NCI-H2196 treated with DMSO at 0.1 percent for 48 hours (cell line): Measurements from ENCODE around the gene BCL6.

ENCODE experiments used
- DNase-seq: peaks from one replicate; lab custom pipeline; 2025; ENCODE audit not compliant: unreplicated experiment; lab: John Stamatoyannopoulos, UW

Gene BCL6

GRCh38 chr3:187745201-187746058 lies at the start of gene BCL6:
BCL6 (minus strand) TSS chr3:187745468; CDS start chr3:187733693, 11,775 bp downstream.
- peak; percentile 99 for DNase-seq

- no peak for DNase-seq
Measured at GRCh38 chr3:187794731-187795130, 49.5 kb upstream of the BCL6 start.

- no peak for DNase-seq
Measured at GRCh38 chr3:187793618-187794017, 48.4 kb upstream of the BCL6 start.

GRCh38 chr3:187792521-187792920 lies 47.3 kb upstream of the BCL6 start:
- no peak for DNase-seq

- DNase-seq = no peak
Measured at GRCh38 chr3:187789872-187790271, 44.6 kb upstream of the BCL6 start.

GRCh38 chr3:187788984-187789857 lies 44.0 kb upstream of the BCL6 start:
- DNase-seq = no peak

GRCh38 chr3:187783098-187783497 lies 37.8 kb upstream of the BCL6 start:
- DNase-seq = peak; percentile 24

GRCh38 chr3:187782006-187782405 lies 36.7 kb upstream of the BCL6 start:
- no peak for DNase-seq

- DNase-seq = no peak
Measured at GRCh38 chr3:187781001-187781400, 35.7 kb upstream of the BCL6 start.

GRCh38 chr3:187778726-187779125 lies 33.5 kb upstream of the BCL6 start:
- no peak for DNase-seq

GRCh38 chr3:187777331-187777941 lies 32.2 kb upstream of the BCL6 start:
- no peak for DNase-seq

GRCh38 chr3:187775549-187775948 lies 30.3 kb upstream of the BCL6 start:
- no peak for DNase-seq

- DNase-seq = no peak
Measured at GRCh38 chr3:187774185-187774789, 29.0 kb upstream of the BCL6 start.

GRCh38 chr3:187773233-187774184 lies 28.2 kb upstream of the BCL6 start:
- DNase-seq = no peak

GRCh38 chr3:187770224-187770623 lies 25.0 kb upstream of the BCL6 start:
- DNase-seq = peak; percentile 47

- DNase-seq = no peak
Measured at GRCh38 chr3:187769771-187770170, 24.5 kb upstream of the BCL6 start.

- DNase-seq = no peak
Measured at GRCh38 chr3:187767266-187768012, 22.2 kb upstream of the BCL6 start.

- no peak for DNase-seq
Measured at GRCh38 chr3:187765342-187765741, 20.1 kb upstream of the BCL6 start.
